GM21390 (cell line): ENCODE results near the gene WNT3.
"Not testable (repeated sequence)": the region's sequence is repeated elsewhere in the genome, so short reads cannot be mapped to it uniquely, and the experiment has no call there.

ENCODE experiments used
- ATAC-seq: cut with Tn5 transposase; IDR thresholded peaks from one replicate; pipeline ENCODE4 v1.9.1; 2021; ENCODE audit not compliant: unreplicated experiment

WNT3 gene

DNA sequence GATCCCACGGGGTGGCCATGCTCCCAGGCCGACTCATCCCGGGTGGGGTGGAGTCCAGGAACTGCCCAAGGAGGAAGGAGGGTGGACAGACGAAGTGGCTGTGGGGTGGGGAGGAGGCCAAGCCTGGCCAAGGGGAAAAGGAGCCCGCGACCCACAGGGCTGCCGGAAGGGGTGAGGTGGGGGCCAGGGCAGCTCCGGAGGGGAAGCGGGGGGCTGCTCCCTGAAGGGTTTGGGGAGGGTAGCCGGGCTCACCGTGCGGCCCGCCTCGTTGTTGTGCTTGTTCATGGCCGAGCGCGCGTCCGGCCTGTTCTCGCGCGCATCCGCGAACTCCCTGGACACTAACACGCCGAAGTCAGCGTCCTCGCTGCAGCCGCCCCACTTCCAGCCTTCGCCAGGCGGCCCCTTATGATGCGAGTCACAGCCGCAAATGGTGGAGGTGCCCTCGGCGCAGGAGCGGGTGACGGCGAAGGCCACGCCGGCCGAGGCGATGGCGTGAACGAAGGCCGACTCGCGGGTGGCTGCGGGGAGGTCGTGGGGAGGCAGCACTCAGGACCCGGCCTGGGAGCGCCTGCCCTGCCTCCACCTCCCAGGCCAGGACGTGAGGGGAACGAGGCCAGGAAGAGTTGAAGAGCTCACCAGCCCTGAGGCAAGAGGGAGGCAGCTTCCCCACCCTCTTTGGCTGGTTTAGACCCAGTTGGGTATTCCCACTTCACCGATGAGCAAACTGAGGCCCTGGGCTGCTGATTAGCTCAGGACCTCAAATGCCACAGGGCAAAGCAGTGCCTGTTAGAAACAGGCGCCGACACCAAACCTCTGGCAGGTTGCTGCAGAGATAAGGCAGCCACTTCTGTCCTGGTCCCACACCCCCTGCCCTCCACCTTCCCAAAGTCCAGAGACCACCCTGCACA lies 48.7 kb downstream of the WNT3 start:
- no peak for ATAC-seq

DNA sequence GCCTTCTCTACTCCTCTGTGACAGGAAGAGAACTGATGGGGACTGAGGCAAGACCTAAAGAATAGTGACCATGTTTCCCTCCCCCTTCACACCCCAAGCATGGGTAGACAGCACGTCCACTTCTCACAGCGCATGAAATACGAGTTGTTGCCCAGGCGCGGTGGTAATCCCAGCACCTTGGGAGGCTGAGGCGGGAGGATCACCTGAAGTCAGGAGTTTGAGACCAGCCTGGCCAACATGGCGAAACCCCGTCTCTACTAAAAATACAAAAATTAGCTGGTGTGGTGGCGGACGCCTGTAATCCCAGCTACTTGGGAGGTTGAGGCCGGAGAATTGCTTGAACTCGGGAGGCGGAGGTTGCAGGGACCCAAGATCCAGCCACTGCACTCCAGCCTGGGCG lies 49.6 kb downstream of the WNT3 start:
- not testable (repeated sequence) for ATAC-seq

DNA sequence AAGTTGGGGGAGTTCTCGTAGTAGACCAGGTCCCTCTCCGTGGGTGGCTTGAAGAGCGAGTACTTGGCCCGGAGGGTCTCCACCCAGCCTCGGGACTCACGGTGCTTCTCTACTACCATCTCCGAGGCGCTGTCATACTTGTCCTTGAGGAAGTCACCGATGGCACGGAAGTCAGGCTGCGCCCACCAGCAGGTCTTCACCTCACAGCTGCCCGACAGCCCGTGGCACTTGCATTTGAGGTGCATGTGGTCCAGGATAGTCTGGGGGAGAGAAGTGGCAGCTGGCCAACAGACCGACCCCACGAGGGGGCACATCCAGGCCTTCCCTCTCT lies 50.0 kb downstream of the WNT3 start:
- ATAC-seq: no peak

DNA sequence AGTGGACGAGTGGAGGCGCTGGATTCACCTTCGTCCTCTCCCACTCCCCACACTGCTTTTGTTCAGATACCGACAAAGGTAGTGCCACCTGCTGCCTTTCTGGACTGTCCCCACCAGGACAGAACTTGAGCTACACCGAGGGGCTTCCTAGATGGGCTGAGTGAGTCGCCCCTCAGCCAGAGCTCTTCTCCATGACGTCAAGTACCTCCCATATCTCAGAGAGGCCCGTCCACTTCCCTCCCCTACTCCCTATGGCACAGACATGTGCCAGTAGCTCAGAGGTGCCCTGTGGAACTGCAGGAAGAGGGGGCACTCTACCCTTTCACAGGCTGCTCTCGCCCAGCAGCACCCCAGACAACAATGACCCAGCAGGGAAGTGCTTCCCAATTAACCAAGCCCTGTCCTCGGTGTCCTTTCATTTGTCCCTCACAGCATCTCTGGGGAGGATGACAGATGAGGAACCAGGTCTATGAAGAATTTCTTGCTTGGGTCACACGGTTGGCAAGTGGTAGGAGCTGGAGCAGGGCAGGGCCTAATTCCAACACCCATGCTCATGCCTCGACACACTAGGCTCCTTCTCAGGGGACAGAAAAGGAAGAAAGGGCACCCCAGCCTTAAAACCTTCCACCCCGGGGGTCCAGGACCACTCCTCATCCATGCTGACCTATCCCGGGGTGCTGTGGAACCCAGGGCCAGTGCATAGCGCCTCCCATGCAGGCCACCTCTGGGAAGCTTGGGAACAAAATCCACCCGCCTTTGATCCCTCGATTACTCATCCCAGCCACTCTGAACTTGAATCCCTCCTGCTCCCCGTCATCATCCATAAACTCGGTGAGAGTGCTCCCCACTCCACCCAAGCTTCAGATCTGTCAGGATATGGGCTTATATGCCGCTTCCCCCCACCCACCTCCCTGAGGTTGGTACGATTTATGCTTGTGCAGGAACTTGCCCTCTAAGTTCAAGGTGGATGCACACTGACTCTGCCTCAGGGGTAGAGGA lies 51.7 kb downstream of the WNT3 start:
- ATAC-seq: no peak

DNA sequence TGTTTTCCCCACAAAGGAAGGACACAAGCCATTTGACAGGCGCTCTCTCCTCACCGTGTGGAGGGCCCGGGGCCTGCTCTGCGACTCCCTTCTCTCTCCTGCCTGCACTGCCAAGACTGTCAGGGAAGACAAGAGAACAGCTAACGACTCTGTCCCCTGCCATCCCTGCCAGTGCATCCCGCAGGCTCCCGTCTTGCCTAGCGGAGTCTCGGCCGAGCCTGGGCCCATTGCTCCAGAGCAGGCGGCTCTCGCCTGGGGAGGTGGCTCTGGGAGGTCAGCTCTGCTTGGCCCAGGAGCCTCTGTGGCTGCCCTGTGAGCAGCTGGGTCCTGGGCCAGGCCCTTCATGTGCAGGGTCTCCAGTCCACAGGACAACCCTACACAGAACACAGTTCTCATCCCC lies 53.0 kb downstream of the WNT3 start:
- ATAC-seq: no peak

DNA sequence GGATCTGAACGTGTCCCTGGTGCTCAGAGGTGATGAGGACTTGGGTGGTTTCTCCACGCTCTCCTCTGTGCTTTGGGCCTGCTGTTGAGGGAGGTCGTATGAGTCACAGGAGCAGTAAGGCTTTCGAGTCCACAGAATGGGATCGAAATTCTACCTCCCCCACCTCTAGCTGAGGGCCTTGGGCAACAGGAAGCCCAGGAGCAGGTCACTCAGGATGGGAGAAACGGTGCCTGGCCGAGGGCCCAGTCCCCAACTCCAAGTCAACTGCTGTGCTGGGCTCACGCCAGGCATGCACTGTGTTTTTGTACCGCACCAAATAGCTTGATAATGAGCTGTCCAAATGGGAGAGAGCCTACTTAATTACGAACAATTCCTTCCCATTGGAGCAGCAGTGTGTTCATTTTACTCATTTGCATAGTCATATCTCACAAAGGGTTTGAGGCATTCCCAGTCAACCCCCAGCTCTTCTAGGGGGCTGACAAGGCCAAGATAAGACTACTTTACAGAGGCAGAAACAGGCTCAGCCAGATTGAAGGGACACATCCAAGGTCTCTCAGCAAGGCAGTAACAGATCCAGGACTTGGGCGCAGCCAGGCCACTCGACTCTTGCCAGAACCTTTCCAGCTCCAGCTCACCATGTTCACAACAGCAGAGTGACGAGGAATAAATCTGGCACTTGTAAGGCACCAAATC lies 53.6 kb downstream of the WNT3 start:
- ATAC-seq: no peak

DNA sequence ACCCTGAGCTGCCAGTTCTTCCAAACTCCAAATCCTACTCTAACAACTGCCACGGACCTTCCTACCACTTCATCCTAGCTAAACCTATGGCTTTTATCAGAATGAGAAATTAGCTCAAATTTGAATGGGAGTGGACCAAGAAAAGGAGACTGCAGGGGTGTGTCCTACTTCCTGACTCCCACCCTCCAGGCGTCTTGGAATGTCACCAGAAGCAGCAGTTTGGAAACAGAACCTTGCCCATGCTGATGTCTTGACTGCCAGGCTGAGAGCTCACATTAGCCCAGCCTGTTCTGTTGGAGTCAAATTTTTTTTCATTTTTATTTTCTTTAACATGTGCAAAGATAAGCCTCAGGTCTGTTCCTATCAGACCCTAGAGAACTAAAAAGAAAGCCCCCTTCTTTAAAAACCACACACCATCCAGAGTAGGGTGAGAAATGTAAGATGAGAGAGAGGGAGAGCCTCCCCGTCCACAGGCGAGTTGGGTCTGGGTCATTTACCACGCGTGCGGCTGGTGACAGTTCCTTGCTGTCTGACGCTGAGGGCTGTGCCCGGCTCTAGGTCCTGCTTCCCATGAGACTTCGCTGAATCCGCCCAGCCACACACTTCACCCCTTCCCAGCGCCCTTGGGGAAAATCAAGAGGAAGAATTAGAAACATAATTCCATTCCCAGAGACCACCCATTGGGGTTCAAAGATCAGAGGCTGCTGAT lies 54.3 kb downstream of the WNT3 start:
- no peak for ATAC-seq

DNA sequence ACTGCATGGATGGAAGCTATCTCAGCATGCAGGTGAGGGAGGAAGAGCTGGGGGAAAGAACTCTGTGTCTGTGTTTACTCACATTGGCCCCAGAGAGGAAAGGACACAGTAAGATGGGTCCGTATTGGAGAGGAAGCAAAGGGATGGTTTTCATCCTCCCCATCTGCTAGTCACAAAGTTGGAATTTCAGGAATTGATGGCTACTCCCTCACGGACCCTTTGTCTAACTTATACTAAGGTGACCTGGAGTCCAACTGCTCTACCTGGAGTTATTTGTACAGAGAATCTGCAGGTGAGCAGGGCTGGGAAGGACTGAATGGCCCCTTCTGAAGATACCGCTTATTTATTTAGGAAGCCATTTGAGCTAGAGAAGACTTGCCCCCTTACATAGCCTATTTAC lies 55.1 kb downstream of the WNT3 start:
- no peak for ATAC-seq

DNA sequence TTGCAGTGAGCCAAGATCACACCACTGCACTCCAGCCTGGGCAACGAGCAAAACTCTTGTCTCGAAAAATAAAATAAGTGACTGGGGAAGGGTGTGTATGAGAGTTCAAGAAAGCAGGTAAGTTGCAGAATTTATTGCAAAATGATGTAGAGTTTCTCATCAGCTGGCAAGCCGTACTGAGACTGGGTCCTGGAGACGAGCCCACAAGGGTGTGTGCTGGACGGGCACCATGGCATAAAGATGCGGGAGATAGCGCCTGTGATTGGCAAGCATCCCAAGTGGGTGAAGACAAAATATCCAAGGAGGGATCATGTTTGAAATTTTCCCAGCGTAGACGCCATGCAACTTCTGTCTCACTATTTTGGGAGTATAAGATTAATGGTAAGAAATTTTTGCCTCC lies 59.4 kb downstream of the WNT3 start:
- ATAC-seq: no peak

DNA sequence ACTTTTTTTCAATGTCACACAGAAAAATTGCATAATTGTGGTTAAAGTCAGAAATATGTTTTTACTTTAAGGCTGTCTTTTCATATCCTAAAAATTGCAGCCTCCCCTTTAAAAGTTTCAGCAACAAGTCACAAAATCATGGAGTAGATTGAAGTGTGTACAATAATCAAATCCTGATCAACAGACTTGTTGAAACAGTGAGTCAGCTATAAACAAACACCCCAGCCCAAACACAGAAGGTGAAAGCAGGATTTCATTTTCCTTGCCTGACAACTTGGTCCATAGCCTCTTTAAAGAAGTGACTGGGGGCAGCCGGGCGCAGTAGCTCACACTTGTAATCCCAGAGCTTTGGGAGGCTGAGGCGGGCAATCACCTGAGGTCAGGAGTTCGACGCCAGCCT lies 59.9 kb downstream of the WNT3 start:
- ATAC-seq: no peak

DNA sequence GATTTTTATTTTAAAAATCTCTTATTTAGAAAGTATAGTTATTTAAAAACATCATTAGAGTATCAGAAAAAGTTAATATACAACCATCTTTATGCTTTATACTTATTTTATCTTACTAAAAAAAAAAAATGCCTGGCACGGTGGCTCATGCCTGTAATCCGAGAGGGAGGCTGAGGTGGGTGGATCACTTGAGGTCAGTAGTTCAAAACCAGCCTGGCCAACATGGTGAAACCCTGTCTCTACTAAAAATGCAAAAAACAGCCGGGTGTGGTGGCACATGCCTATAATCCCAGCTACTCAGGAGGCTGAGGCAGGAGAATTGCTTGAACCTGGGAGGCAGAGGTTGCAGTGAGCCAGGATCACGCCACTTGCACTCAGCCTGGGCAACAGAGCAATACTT lies 60.9 kb downstream of the WNT3 start:
- ATAC-seq: not testable (repeated sequence)

DNA sequence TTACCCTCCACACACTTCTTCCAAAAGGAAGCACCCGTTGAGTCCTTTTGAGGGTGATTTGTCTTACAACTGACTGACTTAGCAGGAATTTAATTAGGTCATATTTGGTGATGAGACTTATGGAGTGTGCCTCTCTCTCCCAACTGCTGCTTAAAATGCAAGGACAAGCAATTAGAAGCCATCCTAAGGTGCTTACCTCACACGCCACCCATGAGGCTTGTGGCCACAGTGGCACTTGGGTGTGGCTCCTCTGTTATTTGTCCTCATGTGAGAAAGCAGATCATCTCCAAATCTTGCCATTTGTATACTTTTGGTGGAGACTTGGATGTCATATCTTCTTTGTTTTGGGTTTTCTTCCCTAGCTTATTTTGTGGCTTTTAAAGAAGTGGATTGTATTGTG lies 61.6 kb downstream of the WNT3 start:
- ATAC-seq: no peak

DNA sequence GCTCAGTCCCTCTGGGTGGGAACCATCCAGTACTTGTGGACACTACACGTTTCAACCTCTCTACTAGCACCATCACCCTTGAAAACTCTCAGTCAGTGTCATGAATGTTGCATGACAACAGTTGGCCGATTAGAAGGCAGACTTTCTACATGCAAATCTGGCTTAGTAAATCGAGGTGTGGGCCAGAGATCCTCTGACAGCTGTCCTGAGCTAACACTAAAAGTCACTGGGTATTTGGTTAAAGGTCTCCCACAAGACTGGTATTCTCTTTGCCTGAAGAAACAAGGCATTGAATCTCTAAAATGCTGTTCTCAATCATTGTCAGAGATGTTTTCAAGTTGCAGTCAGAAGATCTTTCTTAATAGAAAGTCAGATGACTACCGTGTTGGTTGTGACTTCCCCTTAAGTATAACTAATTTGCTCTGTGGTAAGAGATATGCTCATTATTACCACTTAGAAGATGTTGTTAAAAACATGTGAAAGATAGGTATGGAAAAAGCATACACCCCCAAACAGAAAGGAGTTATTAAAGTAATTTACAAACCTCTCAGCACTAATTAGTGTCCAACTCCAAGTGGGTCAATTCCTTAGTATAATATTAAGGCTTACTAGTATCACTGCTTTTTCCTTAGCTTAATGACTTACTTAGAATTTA lies 62.3 kb downstream of the WNT3 start:
- ATAC-seq: no peak

DNA sequence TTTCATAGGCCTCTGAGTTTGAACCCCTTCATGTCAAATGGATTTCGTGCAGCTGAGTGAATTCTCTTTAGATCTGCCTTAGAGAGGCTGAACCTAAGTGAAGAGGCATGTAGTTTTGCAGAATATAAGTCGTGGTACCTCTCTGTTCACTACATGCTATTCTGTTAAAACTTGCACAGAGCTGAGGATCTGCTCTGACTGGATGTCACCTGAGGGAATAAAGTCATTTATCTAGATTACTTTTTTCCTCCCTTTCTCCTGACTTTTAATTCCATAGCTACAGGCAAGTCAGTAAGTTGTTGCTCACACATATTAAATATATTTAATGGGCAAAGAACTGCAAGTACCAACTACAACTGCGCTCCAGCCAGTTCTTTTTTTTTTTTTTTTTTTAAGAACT lies 64.7 kb downstream of the WNT3 start:
- no peak for ATAC-seq

DNA sequence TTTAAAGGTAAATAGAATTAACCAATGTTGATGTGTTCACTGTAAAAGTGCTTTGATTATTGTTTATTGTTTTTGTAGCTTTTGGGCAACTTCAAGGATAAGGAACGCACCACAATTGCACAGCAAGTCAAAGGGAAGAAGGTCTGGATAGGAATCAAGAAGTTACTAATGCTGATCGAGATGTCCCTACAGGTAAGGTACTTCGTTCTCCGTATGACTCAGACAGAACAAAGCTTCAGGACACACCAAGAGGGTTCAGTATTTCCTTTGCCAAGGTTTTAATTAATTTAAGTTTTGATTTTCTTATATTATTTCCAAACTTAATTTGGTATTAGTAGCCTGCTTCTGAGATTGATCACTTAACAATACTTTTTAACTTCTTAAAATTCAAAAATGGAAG lies 67.1 kb downstream of the WNT3 start:
- no peak for ATAC-seq

DNA sequence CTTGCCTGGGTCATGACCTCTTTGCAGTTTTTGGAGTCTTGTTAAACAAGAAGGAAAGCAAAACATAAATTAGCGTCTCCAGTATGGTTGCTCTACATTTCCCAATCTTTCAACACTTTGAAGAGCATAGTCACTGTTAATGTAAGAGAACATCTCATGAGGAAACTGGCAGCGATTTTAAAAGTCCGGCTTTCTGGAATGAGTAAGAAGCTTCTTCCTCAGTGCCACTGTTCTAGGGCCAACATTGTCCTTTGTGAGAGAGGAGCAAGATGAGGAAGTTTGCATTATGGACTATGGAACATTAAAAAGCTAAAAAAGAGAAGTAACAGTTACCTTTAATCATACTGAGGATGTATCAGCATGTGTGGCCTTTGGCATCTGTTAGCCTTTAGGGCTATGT lies 73.1 kb downstream of the WNT3 start:
- no peak for ATAC-seq

DNA sequence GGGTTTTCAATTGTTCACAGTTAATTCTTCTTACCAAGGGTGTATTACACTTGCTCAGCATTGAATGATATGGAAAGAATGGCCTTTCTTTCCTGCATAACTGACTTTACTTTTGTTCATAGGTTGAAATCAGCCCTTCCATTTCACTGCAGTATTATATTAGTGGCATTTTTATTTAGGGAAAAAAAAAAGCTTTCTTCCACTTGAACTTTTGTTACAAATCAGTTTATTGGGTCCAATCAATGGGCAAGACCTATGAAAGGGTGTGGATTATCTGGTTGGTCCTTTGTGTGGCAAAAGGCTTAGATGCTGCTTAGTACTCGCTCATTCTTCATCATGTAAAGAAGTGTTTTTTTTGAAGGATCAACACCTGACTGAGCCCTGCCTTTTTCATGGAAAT lies 74.1 kb downstream of the WNT3 start:
- ATAC-seq: no peak

DNA sequence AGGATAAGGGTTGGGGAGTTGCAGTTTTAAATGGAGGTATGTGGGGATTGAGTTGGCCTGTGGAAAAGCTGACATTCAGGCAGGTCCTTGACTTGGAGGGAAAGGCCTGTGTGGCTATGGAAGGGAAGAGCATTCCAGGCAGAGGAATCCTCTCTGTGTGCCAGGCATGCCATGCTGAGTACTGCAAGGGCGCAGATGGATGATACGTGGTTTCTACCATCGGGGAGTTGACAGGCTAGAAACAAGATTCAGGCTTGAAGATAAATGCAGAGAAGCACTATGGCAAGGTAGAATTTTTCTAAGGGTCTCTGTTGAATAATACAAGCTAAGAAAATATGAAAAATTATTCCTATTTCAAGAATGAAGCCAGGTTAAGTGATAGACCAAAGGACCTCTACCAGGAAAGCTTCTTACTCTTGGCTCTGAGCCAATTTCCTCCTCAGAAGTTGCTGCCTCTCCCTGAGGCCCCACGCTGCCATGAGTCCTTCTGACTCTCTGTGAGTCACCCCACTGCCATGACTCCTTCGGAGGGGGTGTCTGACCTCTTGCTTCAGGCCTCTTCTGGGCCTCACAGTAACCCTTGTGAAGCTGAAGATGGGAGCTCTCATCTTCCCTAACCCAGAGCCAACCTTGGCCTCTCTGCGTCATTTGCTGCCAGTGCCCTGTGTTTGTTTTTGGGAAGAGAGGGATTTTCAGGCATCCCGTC lies 75.8 kb downstream of the WNT3 start:
- no peak for ATAC-seq

DNA sequence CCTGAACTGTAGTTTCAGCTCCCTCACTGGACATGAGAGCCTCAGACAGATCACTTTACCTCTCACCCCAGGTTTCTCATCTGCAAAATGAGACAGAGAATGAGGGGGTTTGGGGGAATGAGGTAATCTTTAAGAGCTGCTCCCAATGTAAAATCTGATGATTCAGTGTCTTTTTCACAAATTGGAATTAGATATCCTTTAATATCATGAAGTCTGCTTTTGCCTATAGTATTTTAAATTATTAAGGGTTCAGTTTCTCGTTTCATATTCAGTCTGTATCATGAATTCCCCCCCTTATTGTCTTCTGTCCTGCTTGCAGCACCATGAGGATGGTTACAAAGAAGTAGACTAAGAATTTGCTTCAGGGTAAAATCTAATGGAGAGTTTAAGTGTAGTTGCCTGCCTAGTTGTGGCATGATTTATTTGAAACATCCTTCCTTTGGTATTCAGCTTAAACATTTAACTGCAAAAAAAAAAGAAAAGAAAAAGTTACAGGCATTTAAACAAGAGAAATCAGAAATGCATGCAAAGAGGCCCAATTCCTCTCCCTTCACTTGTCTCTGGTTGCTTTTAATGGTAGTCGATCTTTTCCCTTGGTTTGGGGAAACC lies 77.3 kb downstream of the WNT3 start:
- no peak for ATAC-seq
